HCT116 (cell line): ENCODE measurements around the gene SGF29. TPM values are rescaled to one million over a fixed set of nuclear protein-coding genes. Genes with fewer than 3 reads are reported as not detected.

Experiments used
- ATAC-seq: fragments of 200-7000 bp; cut with Tn5 transposase; 2 replicates; pipeline ENCODE4 v1.9.1; 2020; ENCODE audit warnings: mild to moderate bottlenecking, moderate library complexity
- BruUV-seq: library from RNA; stranded (reverse); fragments of 400-500 nt; replicated peaks from 2 replicates; lab custom pipeline; 2021; lab: Mats Ljungman, UMichigan
- CTCF ChIA-PET: fragments of 300-600 bp; sonication (Branson Sonifier 250); formaldehyde crosslinking; loops from one replicate; lab custom pipeline; 2021; ENCODE audit warnings: antibody characterized with exemption; lab: Charles Lee
- POLR2A ChIA-PET: fragments of 300-600, 350-600 bp; sonication (Branson Sonifier 250); formaldehyde crosslinking; loops from one replicate; lab custom pipeline; 2021; ENCODE audit warnings: antibody characterized with exemption; lab: Charles Lee
- RAD21 ChIA-PET, 2 experiments: fragments of 300-600 bp; sonication (Branson Sonifier 250); formaldehyde crosslinking; loops; one replicate each; lab custom pipeline; 2023; ENCODE audit warnings: low total read pairs in 2 of 2; ENCODE audit not compliant: uncharacterized antibody in 2 of 2, unreplicated experiment in 2 of 2, low non-redundant PET in 1 of 2; lab: Charles Lee
- DNase-seq: peaks from one replicate; pipeline ENCODE4 v3.0.0-alpha.2; 2010; ENCODE audit warnings: low read depth, low spot score
- H2AFZ ChIP-seq: fragments of 200-600 bp; shearing (Covaris generic), sonication (generic); 2 replicates; pipeline ENCODE4 v1.6.1; 2017; ENCODE audit warnings: low read depth, mixed run types, mixed read lengths, antibody characterized with exemption, low read length; ENCODE audit not compliant: poor library complexity, severe bottlenecking
- H3K27ac ChIP-seq: 2 replicates; pipeline ENCODE4 v1.5.1; 2012; ENCODE audit warnings: low read depth, low read length
- H3K27me3 ChIP-seq: fragments of 200-600 bp; sonication (generic); 2 replicates; pipeline ENCODE4 v1.6.1; 2016; ENCODE audit warnings: mixed run types, low read length, mixed read lengths; ENCODE audit not compliant: insufficient read depth
- H3K36me3 ChIP-seq, 2 experiments: fragments of 200-500 bp in 1 of 2; fragments of 200-600 bp in 1 of 2; sonication (Bioruptor generic) in 1 of 2; sonication (generic) in 1 of 2; 2 replicates each; pipeline versions ENCODE4 v1.5.1 to v1.6.1; 2014 to 2016; ENCODE audit warnings: low read length in 2 of 2, inconsistent platforms in 1 of 2, mixed read lengths in 1 of 2, mixed run types in 1 of 2; ENCODE audit not compliant: insufficient read depth in 2 of 2, control insufficient read depth in 1 of 2
- H3K4me1 ChIP-seq, 2 experiments: fragments of 200-600 bp in 1 of 2; sonication (generic) in 1 of 2; 2 replicates each; pipeline versions ENCODE4 v1.5.1 to v1.6.1; 2012 to 2017; ENCODE audit warnings: low read length in 2 of 2, inconsistent platforms in 1 of 2, mild to moderate bottlenecking in 1 of 2, mixed read lengths in 1 of 2, mixed run types in 1 of 2, moderate library complexity in 1 of 2; ENCODE audit not compliant: insufficient read depth in 2 of 2, control insufficient read depth in 1 of 2
- H3K4me2 ChIP-seq: fragments of 200-600 bp; sonication (generic); 2 replicates; pipeline ENCODE4 v1.6.1; 2017; ENCODE audit warnings: mixed run types, low read length, mixed read lengths
- H3K4me3 ChIP-seq, 2 experiments: fragments of 200-600 bp in 1 of 2; sonication (generic) in 1 of 2; replicated peaks in 1 of 2; 2 replicates each; pipeline ENCODE4 v1.5.1; 2011 to 2016; ENCODE audit warnings: low read length in 2 of 2, control low read depth in 1 of 2, low read depth in 1 of 2, mild to moderate bottlenecking in 1 of 2, mixed read lengths in 1 of 2, mixed run types in 1 of 2
- H3K79me2 ChIP-seq: fragments of 200-600 bp; sonication (generic); 2 replicates; pipeline ENCODE4 v1.6.1; 2017; ENCODE audit warnings: mild to moderate bottlenecking, mixed run types, low read length, moderate library complexity, mixed read lengths; ENCODE audit not compliant: insufficient read depth
- H3K9ac ChIP-seq: fragments of 200-600 bp; sonication (generic); 2 replicates; pipeline ENCODE4 v1.6.1; 2016; ENCODE audit warnings: low read length, mixed read lengths
- H3K9me2 ChIP-seq: fragments of 200-600 bp; sonication (generic), shearing (Covaris generic); 2 replicates; pipeline ENCODE4 v1.6.1; 2017; ENCODE audit warnings: mixed run types, mild to moderate bottlenecking, moderate library complexity; ENCODE audit not compliant: insufficient read depth
- H3K9me3 ChIP-seq, 2 experiments: fragments of 200-500 bp in 1 of 2; fragments of 200-600 bp in 1 of 2; sonication (Bioruptor generic) in 1 of 2; sonication (generic) in 1 of 2; 2 replicates each; pipeline ENCODE4 v1.6.1; 2014 to 2017; ENCODE audit warnings: low read length in 2 of 2, mixed read lengths in 2 of 2, inconsistent platforms in 1 of 2, low read depth in 1 of 2, mild to moderate bottlenecking in 1 of 2, mixed run types in 1 of 2, moderate library complexity in 1 of 2; ENCODE audit not compliant: control insufficient read depth in 1 of 2, insufficient read depth in 1 of 2
- H4K20me1 ChIP-seq: fragments of 200-600 bp; sonication (generic), shearing (Covaris generic); 2 replicates; pipeline ENCODE4 v1.6.1; 2017; ENCODE audit warnings: mixed run types, mild to moderate bottlenecking, moderate library complexity; ENCODE audit not compliant: insufficient read depth
- FOSL1 ChIP-seq: IDR thresholded peaks from 2 replicates; pipeline ENCODE4 v1.6.1; 2012; ENCODE audit warnings: low read depth
- REST ChIP-seq: IDR thresholded peaks from 2 replicates; pipeline ENCODE4 v1.6.1; 2012; ENCODE audit warnings: low read depth
- SRF ChIP-seq: IDR thresholded peaks from 2 replicates; pipeline ENCODE4 v1.6.1; 2012; ENCODE audit warnings: low read depth
- intact Hi-C: fragments of 100-400 bp; cut with micrococcal nuclease; formaldehyde crosslinking; loops from 2 replicates; pipeline ENCODE4 v1.10.0; 2022
- total RNA-seq: library from RNA; stranded (reverse); gene quantifications from one replicate; pipeline ENCODE4 v1.2.1, GENCODE V29; 2021; ENCODE audit not compliant: unreplicated experiment

Gene SGF29
- total RNA-seq, 1 experiment from 2014 or later: 19.7 TPM

GRCh38 chr16:28511801-28512789 is 41.6 kb upstream of the SGF29 start:
- ChIA-PET RAD21 (no interaction called here), POLR2A (no interaction called here), CTCF (no interaction called here)
- no peaks in the 10 kb centered on the region for H3K36me3 ChIP-seq
- H3K4me2 ChIP-seq: no peak overlapping the region
- ATAC-seq (no peak), DNase-seq (no peak)
- peaks cover 0 to 8% of the 10 kb centered on the region in 2 experiments; a peak in 3 of 4 replicates for H3K4me1 ChIP-seq
- H2AFZ ChIP-seq: no peak overlapping the region
- intact Hi-C loops: no loop called here
- no peaks in the 10 kb centered on the region for H3K27me3 ChIP-seq
- H3K9me3 ChIP-seq: no peaks in the 10 kb centered on the region
- H3K4me3 ChIP-seq: no peak overlapping the region
- H3K79me2 ChIP-seq: no peaks in the 10 kb centered on the region
- no peak overlapping the region for H3K9ac ChIP-seq
- no peak for TF ChIP-seq SRF
- TF ChIP-seq FOSL1: no peak
- TF ChIP-seq REST: no peak
- H4K20me1 ChIP-seq: no peaks in the 10 kb centered on the region
- no peaks in the 10 kb centered on the region for H3K9me2 ChIP-seq
- H3K27ac ChIP-seq: no peak overlapping the region
- no TSS peak for BruUV-seq
